ENCODE results near the gene NUDT15.

DNA sequence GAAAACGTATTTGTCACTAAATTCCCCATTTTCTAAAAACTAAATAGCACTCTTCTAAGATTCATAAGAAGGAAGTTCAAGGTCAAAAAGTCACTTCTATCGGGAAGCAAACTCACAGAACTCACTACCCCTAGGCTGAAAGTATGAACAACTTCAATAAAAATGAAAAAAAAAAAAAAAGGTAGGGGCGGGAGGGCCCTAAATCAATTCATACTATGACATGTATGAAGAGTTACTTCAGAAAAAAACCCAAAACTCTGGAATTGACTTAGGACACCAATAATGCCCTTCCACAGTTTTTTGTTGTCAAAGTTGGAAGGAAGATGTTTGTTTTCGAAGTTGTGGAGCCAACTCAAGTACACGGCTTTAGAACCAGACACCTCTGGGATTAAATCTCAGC, 37.6 kb upstream of the NUDT15 start:
- TF ChIP-seq POLR2A (IDR thresholded peaks at IDR 0.05), result no peak
- TF ChIP-seq, protein P1, sequence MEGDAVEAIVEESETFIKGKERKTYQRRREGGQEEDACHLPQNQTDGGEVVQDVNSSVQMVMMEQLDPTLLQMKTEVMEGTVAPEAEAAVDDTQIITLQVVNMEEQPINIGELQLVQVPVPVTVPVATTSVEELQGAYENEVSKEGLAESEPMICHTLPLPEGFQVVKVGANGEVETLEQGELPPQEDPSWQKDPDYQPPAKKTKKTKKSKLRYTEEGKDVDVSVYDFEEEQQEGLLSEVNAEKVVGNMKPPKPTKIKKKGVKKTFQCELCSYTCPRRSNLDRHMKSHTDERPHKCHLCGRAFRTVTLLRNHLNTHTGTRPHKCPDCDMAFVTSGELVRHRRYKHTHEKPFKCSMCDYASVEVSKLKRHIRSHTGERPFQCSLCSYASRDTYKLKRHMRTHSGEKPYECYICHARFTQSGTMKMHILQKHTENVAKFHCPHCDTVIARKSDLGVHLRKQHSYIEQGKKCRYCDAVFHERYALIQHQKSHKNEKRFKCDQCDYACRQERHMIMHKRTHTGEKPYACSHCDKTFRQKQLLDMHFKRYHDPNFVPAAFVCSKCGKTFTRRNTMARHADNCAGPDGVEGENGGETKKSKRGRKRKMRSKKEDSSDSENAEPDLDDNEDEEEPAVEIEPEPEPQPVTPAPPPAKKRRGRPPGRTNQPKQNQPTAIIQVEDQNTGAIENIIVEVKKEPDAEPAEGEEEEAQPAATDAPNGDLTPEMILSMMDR (IDR thresholded peaks at IDR 0.05), result no peak
